GM23338 (cell line): ENCODE measurements around the gene ZDHHC4. TPM values are rescaled to one million over a fixed set of nuclear protein-coding genes. Genes with fewer than 3 reads are reported as not detected.
"Not testable (repeated sequence)": the region's sequence is repeated elsewhere in the genome, so short reads cannot be mapped to it uniquely, and the experiment has no call there.

Experiments used
- ATAC-seq: fragments of 200-7000 bp; cut with Tn5 transposase; 3 replicates; pipeline ENCODE4 v1.9.1; 2020
- DNase-seq: peaks from one replicate; pipeline ENCODE4 v3.0.0-alpha.2; 2015; ENCODE audit warnings: low spot score
- H2AFZ ChIP-seq: fragments of 200-600 bp; sonication (generic); 2 replicates; pipeline ENCODE4 v1.8.0; 2016; ENCODE audit warnings: antibody characterized with exemption, mild to moderate bottlenecking, moderate library complexity
- H3F3A ChIP-seq: fragments of 200-600 bp; sonication (generic); replicated peaks from 2 replicates; pipeline ENCODE4 v1.8.0; 2017; ENCODE audit warnings: antibody characterized with exemption, mixed run types, low read depth
- H3K27ac ChIP-seq: fragments of 200-600 bp; sonication (generic); 2 replicates; pipeline ENCODE4 v1.6.1; 2016; ENCODE audit warnings: low read depth
- H3K27me3 ChIP-seq: fragments of 200-600 bp; sonication (generic); 2 replicates; pipeline ENCODE4 v1.8.0; 2016; ENCODE audit warnings: mild to moderate bottlenecking, mixed run types, moderate library complexity; ENCODE audit not compliant: insufficient read depth
- H3K36me3 ChIP-seq: fragments of 200-600 bp; sonication (generic); 2 replicates; pipeline ENCODE4 v1.8.0; 2016; ENCODE audit warnings: mild to moderate bottlenecking; ENCODE audit not compliant: insufficient read depth
- H3K4me1 ChIP-seq: fragments of 200-600 bp; sonication (generic); 2 replicates; pipeline ENCODE4 v1.8.0; 2016; ENCODE audit warnings: mild to moderate bottlenecking, moderate library complexity; ENCODE audit not compliant: insufficient read depth
- H3K4me2 ChIP-seq: fragments of 200-600 bp; sonication (generic); 2 replicates; pipeline ENCODE4 v1.7.1; 2017; ENCODE audit warnings: mixed run types
- H3K4me3 ChIP-seq: fragments of 200-600 bp; sonication (generic); 2 replicates; pipeline ENCODE4 v1.6.1; 2016; ENCODE audit warnings: mixed run types
- H3K79me2 ChIP-seq: fragments of 200-600 bp; sonication (generic); replicated peaks from 2 replicates; pipeline ENCODE4 v1.8.0; 2017; ENCODE audit warnings: mild to moderate bottlenecking; ENCODE audit not compliant: insufficient read depth
- H3K9me2 ChIP-seq: fragments of 200-600 bp; sonication (generic); 2 replicates; pipeline ENCODE4 v1.8.0; 2017; ENCODE audit not compliant: insufficient read depth
- H4K20me1 ChIP-seq: fragments of 200-600 bp; sonication (generic); replicated peaks from 2 replicates; pipeline ENCODE4 v1.8.0; 2017; ENCODE audit warnings: mild to moderate bottlenecking; ENCODE audit not compliant: insufficient read depth
- H3K27ac Mint-ChIP-seq: 2 replicates; pipeline ENCODE4 v1.8.0; 2020; ENCODE audit warnings: inconsistent platforms, mild to moderate bottlenecking, moderate library complexity, mixed read lengths
- H3K27me3 Mint-ChIP-seq: 3 replicates; pipeline ENCODE4 v1.8.0; 2022; ENCODE audit warnings: low read depth, mild to moderate bottlenecking, moderate library complexity, mixed read lengths, inconsistent platforms; ENCODE audit not compliant: insufficient read depth, poor library complexity
- H3K36me3 Mint-ChIP-seq: 3 replicates; pipeline ENCODE4 v1.8.0; 2021; ENCODE audit warnings: low read depth, mild to moderate bottlenecking, inconsistent platforms, moderate library complexity, mixed read lengths
- H3K4me1 Mint-ChIP-seq: 3 replicates; pipeline ENCODE4 v1.8.0; 2020; ENCODE audit warnings: mild to moderate bottlenecking, inconsistent platforms, mixed read lengths
- H3K4me3 Mint-ChIP-seq: 3 replicates; pipeline ENCODE4 v1.8.0; 2021; ENCODE audit warnings: moderate library complexity, mild to moderate bottlenecking, inconsistent platforms, mixed read lengths
- H3K9me3 Mint-ChIP-seq: 3 replicates; pipeline ENCODE4 v1.8.0; 2020; ENCODE audit warnings: moderate library complexity, mild to moderate bottlenecking, inconsistent platforms, mixed read lengths
- ZNF462 ChIP-seq: fragments of 250-450 bp; sonication (Bioruptor Pico); IDR thresholded peaks from 2 replicates; pipeline ENCODE4 v1.5.0; 2020; ENCODE audit warnings: mild to moderate bottlenecking, moderate library complexity
- polyA plus RNA-seq: library from polyadenylated mRNA; unstranded; fragments of >200 nt; fragmentation: Nextera tagmentation; extraction: Ambion mirVana; gene quantifications from 2 replicates; pipeline ENCODE4 v1.2.1, GENCODE V29; 2016
- total RNA-seq: library from RNA; depleted of rRNA; stranded (reverse); fragments of >200 nt; shearing (Covaris generic); gene quantifications from 2 replicates; pipeline ENCODE4 v1.2.3, GENCODE V29; 2014

Gene ZDHHC4
- total and polyA plus RNA-seq, 2 experiments from 2014 or later = 31.2 to 58.9 TPM

GRCh38 chr7:6576024-6576866 lies 1.0 kb upstream of the ZDHHC4 start (continued):
- no peak for TF ChIP-seq ZNF462 (CRISPR knock-in tag)

GRCh38 chr7:6576867-6577368 lies 336 bp upstream of the ZDHHC4 start:
- H3K4me2 ChIP-seq = peak overlapping the region; percentile 84; the same call in 1 of the 2 replicates
- H3K4me1 Mint-ChIP-seq, H3K27ac ChIP-seq, H3K9me2 ChIP-seq, H3K27me3 Mint-ChIP-seq, H3K27me3 ChIP-seq, H3F3A ChIP-seq, H3K27ac Mint-ChIP-seq, H3K9me3 Mint-ChIP-seq, ATAC-seq, H3K36me3 ChIP-seq, H3K4me1 ChIP-seq, H4K20me1 ChIP-seq, H2AFZ ChIP-seq, DNase-seq, H3K79me2 ChIP-seq: not testable (repeated sequence)
- peak overlapping the region; percentile 88; the same call in 2 of the 3 replicates for H3K4me3 Mint-ChIP-seq
- H3K36me3 Mint-ChIP-seq = peaks cover 23% of the 10 kb centered on the region
- peak overlapping the region; percentile 94 for H3K4me3 ChIP-seq
